SJCRH30 (cell line): Measurements from ENCODE around the gene NUDT22. TPM values are rescaled to one million over a fixed set of nuclear protein-coding genes. Genes with fewer than 3 reads are reported as not detected.

Experiments
- DNase-seq, 2 experiments: peaks; one replicate each; pipeline ENCODE4 v3.0.0-alpha.2; 2015 to 2020
- H3K27ac ChIP-seq: fragments of 250-450 bp; sonication (Bioruptor Pico); 2 replicates; pipeline ENCODE4 v1.5.1; 2020; ENCODE audit warnings: mild to moderate bottlenecking, moderate library complexity
- H3K27me3 ChIP-seq: fragments of 250-450 bp; sonication (Bioruptor Pico); 2 replicates; pipeline ENCODE4 v1.5.1; 2020; ENCODE audit warnings: mild to moderate bottlenecking, moderate library complexity
- H3K36me3 ChIP-seq: fragments of 250-450 bp; sonication (Bioruptor Pico); 2 replicates; pipeline ENCODE4 v1.5.1; 2020; ENCODE audit warnings: mild to moderate bottlenecking, moderate library complexity
- H3K4me1 ChIP-seq: fragments of 250-450 bp; sonication (Bioruptor Pico); 2 replicates; pipeline ENCODE4 v1.5.1; 2020; ENCODE audit warnings: mild to moderate bottlenecking, moderate library complexity
- H3K4me3 ChIP-seq: fragments of 250-450 bp; sonication (Bioruptor Pico); 2 replicates; pipeline ENCODE4 v1.5.1; 2020; ENCODE audit warnings: mild to moderate bottlenecking, moderate library complexity
- H3K9me3 ChIP-seq: fragments of 250-450 bp; sonication (Bioruptor Pico); replicated peaks from 2 replicates; pipeline ENCODE4 v1.5.1; 2020; ENCODE audit warnings: mild to moderate bottlenecking, moderate library complexity
- total RNA-seq: library from RNA; depleted of rRNA; stranded (reverse); fragments of >200 nt; shearing (Covaris generic); gene quantifications from 2 replicates; pipeline ENCODE4 v1.2.3, GENCODE V29; 2014

The NUDT22 gene
- total RNA-seq, 1 experiment from 2014 or later = 20.7 TPM

- H3K4me3 ChIP-seq = no peak overlapping the region
- no peak for DNase-seq
- H3K9me3 ChIP-seq = no peaks in the 10 kb centered on the region
- H3K4me1 ChIP-seq = 0 out of 2 replicates have a peak, but pooled peaks cover 2% of the 10 kb centered on the region
- peaks cover 2% of the 10 kb centered on the region; the same call in 1 of the 2 replicates for H3K36me3 ChIP-seq
- no peak overlapping the region for H3K27ac ChIP-seq
- H3K27me3 ChIP-seq = no peaks in the 10 kb centered on the region
Measured at GRCh38 chr11:64218628-64219353, 7.3 kb upstream of the NUDT22 start.

GRCh38 chr11:64219354-64219684 is 6.8 kb upstream of the NUDT22 start:
- Histone ChIP-seq H3K9me3 (no peaks in the 10 kb centered on the region), H3K4me3 (no peak overlapping the region), H3K27me3 (no peaks in the 10 kb centered on the region), H3K4me1 (peaks cover 2% of the 10 kb centered on the region; the same call in 1 of the 2 replicates), H3K36me3 (peaks cover 2% of the 10 kb centered on the region; the same call in 1 of the 2 replicates), H3K27ac (no peak overlapping the region)
- DNase-seq = no peak

GRCh38 chr11:64219755-64220154 is 6.3 kb upstream of the NUDT22 start:
- Histone ChIP-seq H3K4me1 (peaks cover 4% of the 10 kb centered on the region), H3K9me3 (no peaks in the 10 kb centered on the region), H3K27ac (no peak overlapping the region), H3K36me3 (peaks cover 2% of the 10 kb centered on the region; the same call in 1 of the 2 replicates), H3K4me3 (no peak overlapping the region), H3K27me3 (no peaks in the 10 kb centered on the region)
- no peak for DNase-seq

GRCh38 chr11:64220271-64220670 is 5.8 kb upstream of the NUDT22 start:
- no peak for DNase-seq
- Histone ChIP-seq H3K4me1 (peaks cover 6% of the 10 kb centered on the region), H3K36me3 (no peaks in the 10 kb centered on the region; the same call in 1 of the 2 replicates), H3K9me3 (no peaks in the 10 kb centered on the region), H3K27me3 (no peaks in the 10 kb centered on the region), H3K27ac (no peak overlapping the region), H3K4me3 (no peak overlapping the region)

GRCh38 chr11:64220798-64221197 is 5.3 kb upstream of the NUDT22 start:
- Histone ChIP-seq H3K4me1 (peaks cover 6% of the 10 kb centered on the region), H3K36me3 (no peaks in the 10 kb centered on the region; the same call in 1 of the 2 replicates)
- DNase-seq = no peak

GRCh38 chr11:64222651-64223000 is 3.4 kb upstream of the NUDT22 start:
- peaks cover 6% of the 10 kb centered on the region for H3K4me1 ChIP-seq

More at GRCh38 chr11:64220798-64221197, 5.3 kb upstream of the NUDT22 start:
- no peaks in the 10 kb centered on the region for H3K27me3 ChIP-seq
- H3K4me3 ChIP-seq = no peak overlapping the region
- no peak overlapping the region for H3K27ac ChIP-seq
- no peaks in the 10 kb centered on the region for H3K9me3 ChIP-seq

GRCh38 chr11:64223001-64223651 is 2.9 kb upstream of the NUDT22 start:
- Histone ChIP-seq H3K27ac (no peak overlapping the region), H3K9me3 (no peaks in the 10 kb centered on the region), H3K36me3 (no peaks in the 10 kb centered on the region; the same call in 1 of the 2 replicates), H3K4me1 (peaks cover 6% of the 10 kb centered on the region), H3K27me3 (no peaks in the 10 kb centered on the region), H3K4me3 (no peak overlapping the region)
- DNase-seq = peak in 1 of 2 experiments; percentile 42

More at GRCh38 chr11:64222651-64223000, 3.4 kb upstream of the NUDT22 start:
- H3K27ac ChIP-seq = no peak overlapping the region
- H3K4me3 ChIP-seq = no peak overlapping the region
- H3K36me3 ChIP-seq = no peaks in the 10 kb centered on the region; the same call in 1 of the 2 replicates
- no peaks in the 10 kb centered on the region for H3K27me3 ChIP-seq
- no peak for DNase-seq
- no peaks in the 10 kb centered on the region for H3K9me3 ChIP-seq

GRCh38 chr11:64224151-64224890 is 1.8 kb upstream of the NUDT22 start:
- H3K27ac ChIP-seq = no peak overlapping the region; the same call in 1 of the 2 replicates
- no peaks in the 10 kb centered on the region; the same call in 1 of the 2 replicates for H3K36me3 ChIP-seq
- H3K27me3 ChIP-seq = no peaks in the 10 kb centered on the region
- no peak for DNase-seq
- H3K9me3 ChIP-seq = no peaks in the 10 kb centered on the region
- H3K4me1 ChIP-seq = peaks cover 6% of the 10 kb centered on the region
- H3K4me3 ChIP-seq = peak overlapping the region; percentile 69

GRCh38 chr11:64224891-64225607 is 1.0 kb upstream of the NUDT22 start:
- Histone ChIP-seq H3K4me3 (peak overlapping the region; percentile 69), H3K4me1 (peaks cover 6% of the 10 kb centered on the region), H3K27ac (peak overlapping the region; percentile 80), H3K27me3 (no peaks in the 10 kb centered on the region), H3K36me3 (no peaks in the 10 kb centered on the region; the same call in 1 of the 2 replicates), H3K9me3 (no peaks in the 10 kb centered on the region)
- no peak for DNase-seq

- H3K4me1 ChIP-seq = peaks cover 6% of the 10 kb centered on the region
- no peaks in the 10 kb centered on the region for H3K27me3 ChIP-seq
- H3K4me3 ChIP-seq = peak overlapping the region; percentile 69
- H3K36me3 ChIP-seq = no peaks in the 10 kb centered on the region; the same call in 1 of the 2 replicates
- peak overlapping the region; percentile 80 for H3K27ac ChIP-seq
- peak; percentile 67 to 69 for DNase-seq
- H3K9me3 ChIP-seq = no peaks in the 10 kb centered on the region
Measured at GRCh38 chr11:64226507-64227051, 505 bp downstream of the NUDT22 start.

- H3K27ac ChIP-seq = no peak overlapping the region; the same call in 1 of the 2 replicates
- H3K4me3 ChIP-seq = peak overlapping the region; percentile 69
- DNase-seq = no peak
- H3K27me3 ChIP-seq = no peaks in the 10 kb centered on the region
- H3K36me3 ChIP-seq = no peaks in the 10 kb centered on the region; the same call in 1 of the 2 replicates
- H3K4me1 ChIP-seq = peaks cover 6% of the 10 kb centered on the region
- no peaks in the 10 kb centered on the region for H3K9me3 ChIP-seq
Measured at GRCh38 chr11:64227405-64227956, 1.4 kb downstream of the NUDT22 start.

- Histone ChIP-seq H3K27me3 (no peaks in the 10 kb centered on the region), H3K36me3 (no peaks in the 10 kb centered on the region), H3K9me3 (no peaks in the 10 kb centered on the region), H3K4me1 (peaks cover 4% of the 10 kb centered on the region), H3K4me3 (no peak overlapping the region), H3K27ac (no peak overlapping the region)
- DNase-seq = no peak
Measured at GRCh38 chr11:64229090-64229743, 3.1 kb downstream of the NUDT22 start.

- H3K4me1 ChIP-seq = peaks cover 2% of the 10 kb centered on the region
- DNase-seq = no peak
- no peak overlapping the region for H3K27ac ChIP-seq
- no peak overlapping the region for H3K4me3 ChIP-seq
- no peaks in the 10 kb centered on the region for H3K9me3 ChIP-seq
- no peaks in the 10 kb centered on the region for H3K27me3 ChIP-seq
- no peaks in the 10 kb centered on the region for H3K36me3 ChIP-seq
Measured at GRCh38 chr11:64229744-64230170, 3.7 kb downstream of the NUDT22 start.
